HG02884 (cell line): ENCODE results near the gene LIN28B.
A peak's percentile ranks its signal among the peaks of the same experiment; 100 is the strongest.
"Not testable (repeated sequence)": the region's sequence is repeated elsewhere in the genome, so short reads cannot be mapped to it uniquely, and the experiment has no call there.

Experiments used
- ATAC-seq: cut with Tn5 transposase; IDR thresholded peaks from one replicate; pipeline ENCODE4 v1.9.1; 2021; ENCODE audit warnings: mild to moderate bottlenecking, moderate library complexity; ENCODE audit not compliant: unreplicated experiment

LIN28B gene

DNA sequence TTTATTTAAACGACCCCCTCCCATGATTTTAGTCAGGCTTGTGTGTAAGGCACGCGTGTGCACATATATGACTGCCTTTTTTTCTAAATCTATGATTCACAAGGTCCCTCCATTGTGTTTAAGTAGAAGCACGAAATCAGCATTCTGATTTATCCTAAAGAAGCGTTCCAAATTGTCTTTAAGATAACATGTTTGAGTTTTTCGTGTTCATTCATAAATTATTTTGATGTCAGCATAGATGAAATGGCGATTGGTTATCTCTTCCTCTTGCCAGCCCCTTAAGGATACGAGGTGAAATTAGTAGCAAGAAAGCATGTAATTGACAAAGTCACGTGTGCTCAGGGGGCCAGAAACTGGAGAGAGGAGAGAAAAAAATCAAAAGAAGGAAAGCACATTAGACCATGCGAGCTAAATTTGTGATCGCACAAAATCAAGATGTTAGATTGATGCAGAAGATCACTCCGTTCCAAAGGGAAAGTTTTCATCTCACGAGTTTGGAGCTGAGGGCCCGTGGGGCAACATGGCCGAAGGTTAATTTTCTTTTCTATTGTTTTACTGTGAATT is at the start of gene LIN28B:
Gene LIN28B (plus strand): TSS at position 377 of the 564 bp plus-strand sequence. CDS start 144 bp downstream, at position 521.
- ATAC-seq: no peak

DNA sequence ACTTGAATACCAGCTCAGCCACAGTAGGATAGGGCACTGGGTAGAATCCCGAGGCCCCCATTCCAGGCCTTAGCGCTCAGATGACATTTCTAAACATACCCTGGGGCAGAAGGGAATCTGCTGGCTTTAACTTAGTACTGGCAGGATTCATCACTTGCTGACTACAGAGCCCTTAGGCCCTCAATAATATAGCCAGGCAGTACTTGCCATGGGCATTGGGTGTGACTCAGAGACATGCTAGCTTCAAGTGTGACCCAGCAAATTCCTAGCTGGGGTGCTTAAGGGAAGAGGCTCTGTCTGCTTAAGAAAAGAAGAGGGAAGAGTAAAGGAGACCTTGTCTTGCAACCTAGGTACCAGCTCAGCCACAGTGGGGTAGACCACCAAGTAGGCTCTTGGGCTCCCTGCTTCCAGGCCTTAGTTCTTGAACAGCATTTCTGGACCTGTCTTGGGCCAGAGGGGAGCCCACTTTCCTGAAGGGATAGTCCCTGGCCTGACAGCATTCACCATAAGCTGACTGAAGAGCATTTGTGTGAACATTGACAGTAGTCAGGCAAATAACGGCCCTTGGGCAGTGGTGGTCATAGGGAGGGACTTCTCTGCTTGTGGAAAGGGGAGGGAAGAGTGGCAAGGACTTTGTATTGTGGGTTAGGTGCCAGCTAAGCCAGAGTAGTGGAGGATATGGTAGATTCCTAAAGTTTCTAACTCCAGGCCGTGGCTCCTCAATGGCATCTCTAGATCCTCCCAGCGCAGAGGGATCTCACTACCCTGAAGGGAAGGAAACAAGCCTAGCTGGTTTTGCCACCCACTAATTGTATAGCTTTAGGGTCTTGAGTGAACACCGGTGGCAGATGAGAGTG is 48.6 kb upstream of the LIN28B start:
- ATAC-seq: no peak

DNA sequence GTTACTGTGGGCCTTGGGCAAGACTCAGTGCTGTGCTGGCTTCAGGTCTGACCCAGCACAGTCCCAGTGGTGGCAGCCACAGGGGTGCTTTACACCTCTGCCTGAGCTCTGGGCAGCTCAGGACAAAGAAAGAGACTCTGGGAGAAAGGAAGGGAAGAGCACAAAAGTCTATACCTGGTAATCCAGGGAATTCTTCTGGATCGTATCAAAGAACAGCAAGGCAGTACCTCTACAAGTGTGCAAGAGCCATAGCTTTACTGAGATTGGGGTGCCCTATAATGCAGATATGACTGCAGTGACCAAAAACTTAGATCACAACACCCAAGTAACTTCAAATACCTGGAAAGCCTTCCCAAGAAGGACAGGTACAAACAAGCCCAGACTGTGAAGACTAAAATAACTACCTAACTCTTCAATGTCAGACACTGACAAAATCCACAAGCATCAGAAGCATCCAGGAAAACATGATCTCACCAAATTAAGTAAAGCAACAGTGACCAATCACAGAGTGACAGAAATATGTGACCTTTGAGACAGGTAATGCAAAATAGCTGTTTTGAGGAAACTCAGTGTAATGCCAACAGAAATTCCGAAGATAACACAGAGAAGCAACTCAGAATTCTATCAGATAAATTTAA is 47.9 kb upstream of the LIN28B start:
- ATAC-seq: no peak

GRCh38 chr6:104921896-104922295 is 35.0 kb upstream of the LIN28B start:
- ATAC-seq: no peak

- no peak for ATAC-seq
These were observed 28.8 kb upstream of the LIN28B start for GRCh38 chr6:104928141-104928540.

GRCh38 chr6:104929353-104929752 is 27.6 kb upstream of the LIN28B start:
- ATAC-seq: no peak

DNA sequence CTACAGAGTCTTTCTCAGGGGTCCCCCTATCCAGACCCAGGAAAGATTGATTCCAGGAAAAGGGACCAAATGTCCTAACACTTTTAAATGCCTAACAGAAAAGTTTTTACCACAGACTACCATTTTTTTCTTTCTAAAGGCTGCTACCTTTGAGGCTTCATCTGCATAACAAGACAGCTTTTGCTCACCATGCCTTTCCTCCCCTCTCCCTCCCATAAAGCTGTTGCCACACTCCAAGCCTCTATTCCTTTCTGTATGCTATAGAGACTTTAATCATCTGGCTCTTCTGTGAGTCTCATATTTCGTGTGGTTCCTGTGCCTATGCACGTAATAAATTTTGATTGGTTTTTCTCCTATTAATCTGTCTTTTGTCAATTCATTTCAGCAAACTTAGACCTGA is 26.0 kb upstream of the LIN28B start:
- ATAC-seq: no peak

GRCh38 chr6:104936766-104937535 is 20.0 kb upstream of the LIN28B start:
- no peak for ATAC-seq

DNA sequence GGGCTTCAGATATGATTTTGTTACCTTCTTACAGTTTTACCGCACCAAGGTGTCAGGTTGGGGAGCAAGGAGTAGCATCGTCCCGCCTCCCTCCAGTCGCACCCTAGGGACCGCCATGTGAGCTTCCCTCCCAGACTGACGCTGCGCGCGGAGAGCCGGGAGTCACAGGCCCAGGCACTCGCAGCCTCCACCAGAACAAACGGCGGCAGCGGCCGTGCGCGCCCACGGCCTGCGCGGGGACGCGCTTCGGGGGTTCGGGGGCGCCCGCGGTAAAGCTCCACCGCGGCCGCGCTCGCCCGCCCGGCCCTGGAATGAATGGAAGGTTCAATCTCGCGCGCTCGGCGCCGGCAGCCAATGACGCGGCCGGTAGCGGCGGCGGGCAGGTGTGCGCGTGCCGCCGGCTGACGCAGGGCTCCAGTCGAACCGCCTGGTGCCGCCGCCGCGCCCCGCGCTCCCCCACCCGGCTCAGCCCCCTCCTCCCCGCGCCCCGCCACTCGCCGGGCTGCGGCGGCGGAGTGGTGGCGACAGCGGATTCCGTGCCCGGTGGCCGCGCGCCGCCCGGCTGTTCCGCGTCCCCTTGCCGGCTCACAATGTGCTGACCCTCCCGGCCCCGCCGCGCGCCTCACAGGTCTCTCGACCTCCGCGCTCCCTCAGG is 16.5 kb upstream of the LIN28B start:
- ATAC-seq: no peak

- peak; percentile 79 for ATAC-seq
These were observed 15.8 kb upstream of the LIN28B start for GRCh38 chr6:104940893-104941728.

- no peak for ATAC-seq
These were observed 15.2 kb upstream of the LIN28B start for GRCh38 chr6:104941729-104942091.

DNA sequence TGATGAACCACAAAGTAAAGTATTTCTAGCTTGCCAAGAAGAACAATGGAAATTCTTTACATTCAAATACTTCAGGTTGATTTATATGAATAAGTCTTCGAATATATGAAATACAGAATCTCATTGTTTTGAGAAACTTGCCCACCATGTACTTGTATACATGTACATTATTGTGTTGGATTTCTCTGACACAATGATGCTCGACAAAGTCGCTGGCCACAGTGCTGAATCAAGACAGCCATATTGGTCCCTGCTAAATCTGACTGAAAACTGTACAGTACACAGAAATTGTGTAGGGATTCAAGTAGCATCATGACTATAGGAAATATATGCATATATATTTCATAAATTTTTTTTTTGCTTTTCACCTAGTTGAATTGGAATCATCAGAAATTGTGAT is 13.1 kb upstream of the LIN28B start:
- no peak for ATAC-seq

- no peak for ATAC-seq
These were observed 7.7 kb upstream of the LIN28B start for GRCh38 chr6:104949206-104949605.

GRCh38 chr6:104951677-104952076 is 5.2 kb upstream of the LIN28B start:
- no peak for ATAC-seq

DNA sequence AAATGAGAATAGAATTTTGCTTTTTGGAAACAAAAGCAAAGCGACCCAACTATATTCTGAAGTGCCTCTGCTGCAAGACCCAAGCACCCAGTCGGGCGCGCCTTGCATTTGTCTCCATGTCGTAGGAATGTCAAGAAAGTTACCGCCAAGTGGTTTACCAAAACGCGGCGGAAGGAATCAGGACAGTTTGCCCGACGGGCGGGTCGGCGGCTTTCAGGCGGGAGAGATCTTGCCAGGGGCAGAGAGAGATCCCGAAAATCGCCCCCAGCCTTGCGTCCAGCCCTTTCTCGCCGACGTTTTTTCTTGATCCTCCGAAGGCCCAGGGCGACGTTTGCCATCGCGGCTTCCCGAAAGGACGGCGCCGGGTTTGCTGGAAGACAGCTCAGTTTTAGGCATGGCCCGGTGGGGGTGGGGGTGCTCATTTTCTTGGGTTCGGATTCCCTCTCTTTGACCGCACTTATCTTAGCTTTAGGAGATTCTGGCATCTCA is 4.0 kb upstream of the LIN28B start:
- no peak for ATAC-seq

DNA sequence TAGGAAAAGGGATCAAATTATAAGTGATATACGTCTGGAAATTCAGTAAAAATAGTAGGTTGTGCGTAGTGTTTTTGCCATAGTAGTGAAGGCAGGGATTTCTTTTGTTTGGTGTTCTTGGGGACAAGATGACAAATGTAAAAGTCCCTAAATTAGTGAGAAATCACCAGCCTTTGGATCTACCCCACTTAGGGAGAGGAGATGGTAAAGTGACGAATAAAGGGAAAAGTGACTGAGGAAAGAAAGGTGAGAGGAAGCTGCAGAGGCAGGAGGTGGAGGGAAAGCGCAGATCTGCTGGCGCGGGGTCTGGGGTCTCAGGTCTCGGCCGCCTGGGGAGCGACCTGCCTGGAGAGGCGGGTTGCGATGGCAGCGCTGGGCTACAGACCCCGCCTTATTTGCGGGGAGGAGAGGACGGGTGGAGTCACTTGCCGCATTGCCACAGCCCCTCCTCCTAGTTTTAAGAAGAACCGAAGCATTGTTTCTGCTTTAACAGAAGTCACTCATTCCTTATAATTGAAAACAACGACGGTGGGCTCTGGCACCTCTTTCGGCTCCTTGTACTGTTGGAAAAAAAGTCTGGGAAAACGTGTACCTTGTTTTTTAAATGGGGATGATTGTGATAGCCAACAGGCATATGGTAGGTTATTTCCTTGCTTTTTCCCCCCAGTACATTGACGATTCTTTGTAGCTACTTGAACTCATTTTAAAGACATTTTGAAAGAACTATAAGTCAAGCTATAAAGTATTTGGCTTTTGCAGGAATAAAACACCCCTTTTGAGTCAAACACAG is 3.3 kb upstream of the LIN28B start:
- not testable (repeated sequence) for ATAC-seq

DNA sequence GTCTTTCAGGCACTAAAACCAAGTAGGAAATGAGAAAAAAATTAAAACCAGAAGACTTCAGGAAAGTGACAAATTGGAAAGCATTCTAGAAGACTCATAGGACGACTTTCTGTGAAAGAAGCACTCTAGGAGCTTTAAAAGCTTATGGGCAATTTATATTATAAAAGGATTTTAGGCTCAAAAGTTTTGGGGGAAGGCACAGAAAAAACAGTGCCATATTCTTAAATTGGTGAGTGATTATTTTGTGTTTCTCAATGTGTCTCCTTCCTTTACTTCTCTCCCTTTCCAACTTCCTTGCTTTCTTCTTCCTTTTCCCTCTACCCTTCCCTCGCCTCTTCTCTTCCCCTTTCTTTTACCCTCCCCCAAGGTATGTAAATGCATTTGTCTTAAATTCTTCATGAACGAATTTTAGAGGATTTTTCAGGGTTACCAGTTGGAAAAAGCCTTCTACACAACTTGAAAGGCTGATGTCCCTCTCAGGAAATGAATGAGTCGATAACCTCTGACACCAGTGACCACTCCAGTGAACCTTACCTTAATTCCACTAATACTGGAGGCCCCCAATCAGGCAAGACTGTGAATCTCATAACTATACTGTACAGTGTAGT is 2.6 kb upstream of the LIN28B start:
- no peak for ATAC-seq

DNA sequence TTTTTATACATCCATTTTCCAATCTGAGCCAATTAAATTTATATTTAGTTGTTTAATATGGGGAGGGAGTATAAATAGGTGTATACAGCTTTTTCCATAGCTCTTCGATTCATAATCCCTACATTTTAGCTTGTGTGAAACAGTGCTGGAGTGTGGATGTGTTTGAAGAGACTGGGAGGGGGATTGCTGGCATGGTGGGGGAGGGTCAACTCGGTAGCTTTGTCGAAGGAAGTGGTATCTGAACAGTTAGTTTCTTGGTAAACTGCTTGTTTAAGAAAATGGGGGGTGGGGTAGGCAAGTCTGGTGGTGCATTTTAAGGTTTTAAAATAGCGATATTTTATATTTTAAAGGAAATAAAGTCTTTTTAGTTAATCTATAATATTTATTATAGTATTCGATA is 1.4 kb upstream of the LIN28B start:
- ATAC-seq: no peak
